IMR-90 (cell line): Measurements from ENCODE around the gene CSTF2T.

ENCODE experiments used
- BHLHE40 ChIP-seq: fragments of 150-350 bp; IDR thresholded peaks from 2 replicates; pipeline ENCODE4 v1.6.1; 2016; ENCODE audit warnings: mild to moderate bottlenecking, low read depth, low read length
- CEBPB ChIP-seq: IDR thresholded peaks from 2 replicates; pipeline ENCODE4 v1.6.1; 2012; ENCODE audit warnings: low read depth, low read length, improper control_type of control experiment
- CHD1 ChIP-seq: IDR thresholded peaks from 2 replicates; pipeline ENCODE4 v1.6.1; 2012; ENCODE audit warnings: low read depth, low read length, improper control_type of control experiment
- CTCF ChIP-seq: conservative IDR thresholded peaks from 2 replicates; pipeline ENCODE4 v1.5.1; 2012; ENCODE audit warnings: mild to moderate bottlenecking, low read depth, low read length, improper control_type of control experiment
- FOS ChIP-seq: fragments of 150-350 bp; IDR thresholded peaks from 2 replicates; pipeline ENCODE4 v1.6.1; 2016; ENCODE audit warnings: low read depth, low read length
- MAFK ChIP-seq: IDR thresholded peaks from 2 replicates; pipeline ENCODE4 v1.6.1; 2012; ENCODE audit warnings: low read depth, low read length, improper control_type of control experiment
- MXI1 ChIP-seq: IDR thresholded peaks from 2 replicates; pipeline ENCODE4 v1.6.1; 2012; ENCODE audit warnings: low read depth, mild to moderate bottlenecking, low read length, moderate library complexity, borderline replicate concordance
- NFE2L2 ChIP-seq: fragments of 150-350 bp; IDR thresholded peaks from 2 replicates; pipeline ENCODE4 v1.6.1; 2016; ENCODE audit warnings: low read depth, mild to moderate bottlenecking, low read length
- POLR2A ChIP-seq: IDR thresholded peaks from 2 replicates; pipeline ENCODE4 v1.6.1; 2012; ENCODE audit warnings: mild to moderate bottlenecking, low read depth, low read length
- RAD21 ChIP-seq: IDR thresholded peaks from 2 replicates; pipeline ENCODE4 v1.6.1; 2012; ENCODE audit warnings: low read length, improper control_type of control experiment
- RFX5 ChIP-seq: IDR thresholded peaks from 2 replicates; pipeline ENCODE4 v1.8.0; 2012; ENCODE audit warnings: low read depth, mild to moderate bottlenecking, low read length, moderate library complexity
- SMC3 ChIP-seq: fragments of 150-350 bp; IDR thresholded peaks from 2 replicates; pipeline ENCODE4 v1.6.1; 2016; ENCODE audit warnings: low read depth, mild to moderate bottlenecking, antibody characterized with exemption, low read length, moderate library complexity
- TF ChIP-seq, protein P1 (sequence below): fragments of 150-350 bp; IDR thresholded peaks from 2 replicates; pipeline ENCODE4 v1.6.1; 2017; ENCODE audit warnings: mild to moderate bottlenecking, antibody characterized with exemption, low read length, low read depth
- TF ChIP-seq, protein P2 (sequence below): fragments of 150-350 bp; IDR thresholded peaks from 2 replicates; pipeline ENCODE4 v1.6.1; 2016; ENCODE audit warnings: low read depth, mild to moderate bottlenecking, low read length, moderate library complexity, borderline replicate concordance

DNA sequence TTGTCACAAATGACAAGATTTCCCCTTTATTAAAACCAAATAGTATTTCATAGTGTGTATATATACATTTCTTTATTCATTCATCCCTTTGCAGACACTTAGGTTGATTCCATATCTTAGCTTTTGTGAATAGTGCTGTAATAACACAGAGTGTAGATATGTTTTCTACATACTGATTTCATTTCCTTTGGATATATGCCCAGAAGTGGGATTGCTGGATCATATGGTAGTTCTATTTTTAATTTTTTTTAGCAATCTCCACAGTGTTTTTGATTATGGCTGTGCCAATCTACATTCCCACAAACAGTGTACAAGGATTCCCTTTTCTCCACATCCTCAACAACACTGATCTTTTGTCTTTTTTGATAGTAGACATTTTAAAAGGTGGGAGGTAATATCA, 46.4 kb downstream of the CSTF2T start:
- TF ChIP-seq CTCF (no peak), CEBPB (no peak), MXI1 (no peak), RAD21 (no peak), POLR2A (no peak), BHLHE40 (no peak), MAFK (no peak), RFX5 (no peak), SMC3 (no peak), NFE2L2 (no peak), CHD1 (no peak), FOS (no peak)
- TF ChIP-seq, protein P1, sequence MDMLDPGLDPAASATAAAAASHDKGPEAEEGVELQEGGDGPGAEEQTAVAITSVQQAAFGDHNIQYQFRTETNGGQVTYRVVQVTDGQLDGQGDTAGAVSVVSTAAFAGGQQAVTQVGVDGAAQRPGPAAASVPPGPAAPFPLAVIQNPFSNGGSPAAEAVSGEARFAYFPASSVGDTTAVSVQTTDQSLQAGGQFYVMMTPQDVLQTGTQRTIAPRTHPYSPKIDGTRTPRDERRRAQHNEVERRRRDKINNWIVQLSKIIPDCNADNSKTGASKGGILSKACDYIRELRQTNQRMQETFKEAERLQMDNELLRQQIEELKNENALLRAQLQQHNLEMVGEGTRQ: no peak
- TF ChIP-seq, protein P2, sequence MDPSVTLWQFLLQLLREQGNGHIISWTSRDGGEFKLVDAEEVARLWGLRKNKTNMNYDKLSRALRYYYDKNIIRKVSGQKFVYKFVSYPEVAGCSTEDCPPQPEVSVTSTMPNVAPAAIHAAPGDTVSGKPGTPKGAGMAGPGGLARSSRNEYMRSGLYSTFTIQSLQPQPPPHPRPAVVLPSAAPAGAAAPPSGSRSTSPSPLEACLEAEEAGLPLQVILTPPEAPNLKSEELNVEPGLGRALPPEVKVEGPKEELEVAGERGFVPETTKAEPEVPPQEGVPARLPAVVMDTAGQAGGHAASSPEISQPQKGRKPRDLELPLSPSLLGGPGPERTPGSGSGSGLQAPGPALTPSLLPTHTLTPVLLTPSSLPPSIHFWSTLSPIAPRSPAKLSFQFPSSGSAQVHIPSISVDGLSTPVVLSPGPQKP: no peak
